K562 (cell line): Measurements from ENCODE around the gene TMEM167B. TPM values are rescaled to one million over a fixed set of nuclear protein-coding genes. Genes with fewer than 3 reads are reported as not detected.

ENCODE experiments used
- CEBPG ChIP-seq, 3 experiments: fragments of 200-800 bp in 1 of 3; sonication (Bioruptor generic) in 1 of 3; sonication (generic) in 1 of 3; formaldehyde crosslinking in 1 of 3; IDR thresholded peaks in 2 of 3; conservative IDR thresholded peaks in 1 of 3; 2 replicates each; pipeline versions ENCODE4 v1.6.1 to v1.8.0; 2016 to 2022; ENCODE audit warnings: missing compliant biosample characterization in 2 of 3, missing genetic modification characterization in 2 of 3, mild to moderate bottlenecking in 1 of 3, missing genetic modification reagents in 1 of 3
- DDX20 ChIP-seq: fragments of 450-650 bp; IDR thresholded peaks from 2 replicates; pipeline ENCODE4 v1.6.1; 2016; ENCODE audit warnings: missing genetic modification characterization, low read depth, mild to moderate bottlenecking, missing compliant biosample characterization, moderate library complexity
- E2F8 ChIP-seq: fragments of 450-650 bp; IDR thresholded peaks from 2 replicates; pipeline ENCODE4 v1.7.1; 2018; ENCODE audit warnings: mild to moderate bottlenecking, low read depth; ENCODE audit not compliant: partially characterized antibody
- HOMEZ ChIP-seq: fragments of 250-450 bp; sonication (Bioruptor Pico); IDR thresholded peaks from 2 replicates; pipeline ENCODE4 v1.4.0; 2020; ENCODE audit warnings: mild to moderate bottlenecking, moderate library complexity
- MAFK ChIP-seq: IDR thresholded peaks from 2 replicates; pipeline ENCODE4 v1.6.1; 2011; ENCODE audit warnings: low read length, improper control_type of control experiment
- MBD2 ChIP-seq: sonication (generic); IDR thresholded peaks from 2 replicates; pipeline ENCODE4 v1.6.1; 2016; ENCODE audit warnings: low read depth, borderline replicate concordance
- MCM2 ChIP-seq: fragments of 450-650 bp; IDR thresholded peaks from 2 replicates; pipeline ENCODE4 v1.6.1; 2017; ENCODE audit warnings: low read depth, mild to moderate bottlenecking
- RAD51 ChIP-seq: fragments of 450-650 bp; IDR thresholded peaks from 2 replicates; pipeline ENCODE4 v1.7.1; 2016; ENCODE audit warnings: low read depth, mild to moderate bottlenecking, borderline replicate concordance
- SRF ChIP-seq, 2 experiments: fragments of 250-450, 450-650 bp in 1 of 2; sonication (Bioruptor Pico) in 1 of 2; sonication (generic) in 1 of 2; formaldehyde crosslinking; IDR thresholded peaks; 2 replicates each; pipeline versions ENCODE4 v1.5.0 to v1.5.1; 2020 to 2022; ENCODE audit warnings: mild to moderate bottlenecking in 1 of 2, missing genetic modification reagents in 1 of 2
- TARDBP ChIP-seq: fragments of 450-650 bp; IDR thresholded peaks from 2 replicates; pipeline ENCODE4 v1.6.1; 2016
- TCF7 ChIP-seq: sonication (generic); IDR thresholded peaks from 2 replicates; pipeline ENCODE4 v1.6.1; 2016; ENCODE audit warnings: antibody characterized with exemption, borderline replicate concordance
- TEAD2 ChIP-seq: fragments of 450-650 bp; IDR thresholded peaks from 2 replicates; pipeline ENCODE4 v1.6.1; 2016; ENCODE audit warnings: missing genetic modification characterization, control low read depth, missing compliant biosample characterization
- YY1 ChIP-seq, 3 experiments: IDR thresholded peaks; 2 replicates each; pipeline ENCODE4 v1.6.1; 2011; ENCODE audit warnings: low read length in 2 of 3, mild to moderate bottlenecking in 2 of 3, moderate library complexity in 2 of 3, borderline replicate concordance in 1 of 3, control low read depth in 1 of 3, low read depth in 1 of 3; ENCODE audit not compliant: insufficient read depth in 3 of 3, insufficient replicate concordance in 2 of 3, control insufficient read depth in 1 of 3, insufficient read length in 1 of 3; ENCODE audit errors: extremely low read depth in 1 of 3
- ZC3H8 ChIP-seq: fragments of 450-650 bp; IDR thresholded peaks from 2 replicates; pipeline ENCODE4 v1.6.1; 2017
- ZNF121 ChIP-seq: sonication (generic); formaldehyde crosslinking; conservative IDR thresholded peaks from 2 replicates; pipeline ENCODE4 v1.8.0; 2022; ENCODE audit warnings: missing genetic modification reagents
- ZNF584 ChIP-seq: fragments of 200-800 bp; sonication (Bioruptor generic); IDR thresholded peaks from 2 replicates; pipeline ENCODE4 v1.6.1; 2016; ENCODE audit warnings: low read depth, mild to moderate bottlenecking, missing genetic modification characterization, missing compliant biosample characterization
- ZNF668 ChIP-seq: fragments of 250-450 bp; sonication (Bioruptor Pico); IDR thresholded peaks from 2 replicates; pipeline ENCODE4 v1.8.0; 2022; ENCODE audit warnings: mild to moderate bottlenecking, inconsistent platforms
- ZNF77 ChIP-seq: fragments of 250-450 bp; sonication (Bioruptor Pico); IDR thresholded peaks from 2 replicates; pipeline ENCODE4 v1.5.0; 2020
- polyA plus RNA-seq, 8 experiments: library from polyadenylated mRNA; depleted of rRNA in 4 of 8; stranded (reverse) in 5 of 8; unstranded in 3 of 8; fragments of >200 nt; fragmentation: Nextera tagmentation in 2 of 8; fragmentation: Illumina TruSeq in 1 of 8; extraction: Ambion mirVana in 2 of 8; extraction: Trizol in 1 of 8; gene quantifications; 2 replicates each; pipeline versions ENCODE4 v1.2.1 to v1.2.3, GENCODE V29; 2011 to 2014; ENCODE audit warnings: inconsistent platforms in 1 of 8, missing spikeins in 1 of 8
- total RNA-seq, 7 experiments: library from RNA; depleted of rRNA in 6 of 7; stranded (reverse); fragments of >200 nt in 6 of 7; fragmentation: Illumina TruSeq in 2 of 7; extraction: Trizol in 2 of 7; gene quantifications; 2 replicates each; pipeline versions ENCODE4 v1.2.1 to v1.2.3, GENCODE V29; 2011 to 2021; ENCODE audit warnings: low replicate concordance in 1 of 7
- TF ChIP-seq, protein P1 (sequence below): fragments of 450-650 bp; formaldehyde crosslinking; IDR thresholded peaks from 2 replicates; pipeline ENCODE4 v1.4.0; 2020; ENCODE audit warnings: mild to moderate bottlenecking, moderate library complexity

Gene TMEM167B
- total and polyA plus RNA-seq, 9 of the 15 experiments (the other 6 are each of a cell fraction or from before 2014, with no cell fraction given): 17.2 to 36.4 (median 32.2) TPM

- TF ChIP-seq ZNF668 (CRISPR knock-in tag) (no peak), DDX20 (no peak), MBD2 (peak; percentile 95), MCM2 (no peak), ZNF584 (CRISPR knock-in tag) (no peak), ZNF77 (CRISPR knock-in tag) (0 out of 2 replicates have a peak, but pooled peaks have one; percentile 45), CEBPG (CRISPR knock-in tag; IDR thresholded peaks at IDR 0.05) (0 out of 2 replicates have a peak, but pooled peaks have one; percentile 30), CEBPG (tag; conservative IDR thresholded peaks at IDR 0.05 in 1 of 2, IDR thresholded peaks at IDR 0.05 in 1 of 2) (no peak), TEAD2 (no peak), ZNF121 (CRISPR knock-in tag) (no peak), TCF7 (peak; percentile 27), YY1 (IDR thresholded peaks at IDR 0.05; ENCODE audit: borderline replicate concordance in 1 of 3, control insufficient read depth in 1 of 3, extremely low read depth in 1 of 3, insufficient read depth in 3 of 3, insufficient read length in 1 of 3, insufficient replicate concordance in 2 of 3, low read depth in 1 of 3, low read length in 2 of 3) (peak in 2 of 3 experiments; percentile 72 to 75), E2F8 (peak; percentile 84), RAD51 (peak; percentile 43; the same call in 1 of the 2 replicates), SRF (CRISPR knock-in tag; IDR thresholded peaks at IDR 0.05) (peak; percentile 58 to 87), HOMEZ (CRISPR knock-in tag) (no peak), MAFK (peak; percentile 21), ZC3H8 (no peak), TARDBP (peak; percentile 76)
- TF ChIP-seq, protein P1, sequence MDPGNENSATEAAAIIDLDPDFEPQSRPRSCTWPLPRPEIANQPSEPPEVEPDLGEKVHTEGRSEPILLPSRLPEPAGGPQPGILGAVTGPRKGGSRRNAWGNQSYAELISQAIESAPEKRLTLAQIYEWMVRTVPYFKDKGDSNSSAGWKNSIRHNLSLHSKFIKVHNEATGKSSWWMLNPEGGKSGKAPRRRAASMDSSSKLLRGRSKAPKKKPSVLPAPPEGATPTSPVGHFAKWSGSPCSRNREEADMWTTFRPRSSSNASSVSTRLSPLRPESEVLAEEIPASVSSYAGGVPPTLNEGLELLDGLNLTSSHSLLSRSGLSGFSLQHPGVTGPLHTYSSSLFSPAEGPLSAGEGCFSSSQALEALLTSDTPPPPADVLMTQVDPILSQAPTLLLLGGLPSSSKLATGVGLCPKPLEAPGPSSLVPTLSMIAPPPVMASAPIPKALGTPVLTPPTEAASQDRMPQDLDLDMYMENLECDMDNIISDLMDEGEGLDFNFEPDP (CRISPR knock-in tag): peak; percentile 75
Measured at GRCh38 chr1:109099938-109100773, 9.6 kb downstream of the TMEM167B start (continued).
